Prostate gland (tissue), 2 donors: ENCODE measurements around the gene KISS1. TPM values are rescaled to one million over a fixed set of nuclear protein-coding genes. Genes with fewer than 3 reads are reported as not detected.

ENCODE experiments used
- DNase-seq: peaks from one replicate; pipeline ENCODE4 v3.0.0-alpha.2; 2019; ENCODE audit warnings: low spot score
- H3K27ac ChIP-seq, 2 donors: fragments of 200-600 bp; sonication (generic); 2 replicates each; pipeline ENCODE4 v1.5.1; 2017 to 2019
- H3K27me3 ChIP-seq: fragments of 200-600 bp; sonication (generic); replicated peaks from 2 replicates; pipeline ENCODE4 v1.5.1; 2019; ENCODE audit not compliant: insufficient read depth
- H3K36me3 ChIP-seq, 2 donors: fragments of 200-600 bp; sonication (generic); 1 replicate in 1 of 2; 2 replicates in 1 of 2; pipeline versions ENCODE4 v1.5.1 to v1.8.1; 2017 to 2019
- H3K4me1 ChIP-seq: fragments of 200-600 bp; sonication (generic); replicated peaks from 2 replicates; pipeline ENCODE4 v1.5.1; 2019
- H3K4me3 ChIP-seq, 2 donors: fragments of 200-600 bp; sonication (generic); 2 replicates each; pipeline ENCODE4 v1.5.1; 2017 to 2019
- H3K9me3 ChIP-seq: fragments of 200-600 bp; sonication (generic); 2 replicates; pipeline ENCODE4 v1.5.1; 2017
- POLR2A ChIP-seq: fragments of 450-650 bp; IDR thresholded peaks from one replicate; pipeline ENCODE4 v1.6.1; 2016; ENCODE audit warnings: antibody characterized with exemption, mild to moderate bottlenecking
- POLR2AphosphoS5 ChIP-seq: sonication (generic); formaldehyde crosslinking; IDR thresholded peaks from one replicate; pipeline ENCODE4 v1.6.1; 2017; ENCODE audit warnings: antibody characterized with exemption
- WGBS: methylation state at CpG from one replicate; pipeline ENCODE4 v1.1.5; 2018; 5-methylcytosine and 5-hydroxymethylcytosine counted together
- intact Hi-C: fragments of 100-400 bp; cut with DNase I; formaldehyde crosslinking; loops from one replicate; pipeline ENCODE4 v1.14.2; 2022
- total RNA-seq, 2 donors: library from RNA; depleted of rRNA; stranded (reverse); fragments of >200 nt; gene quantifications; one replicate each; pipeline ENCODE4 v1.1.0, GENCODE V29; 2016
- TF ChIP-seq, protein P1 (sequence below), 4 experiments: fragments of 200-600 bp in 2 of 4; fragments of 450-650 bp in 2 of 4; sonication (generic) in 2 of 4; IDR thresholded peaks; 1 replicate in 3 of 4; 2 replicates in 1 of 4; pipeline ENCODE4 v1.5.1; 2016 to 2019; ENCODE audit warnings: antibody characterized with exemption in 4 of 4, mild to moderate bottlenecking in 2 of 4, moderate library complexity in 2 of 4

Gene KISS1
- total RNA-seq, 2 donors from 2014 or later: 6.0 TPM; not detected in 1

GRCh38 chr1:204176049-204176448, 20.2 kb downstream of the KISS1 start:
- Histone ChIP-seq H3K4me1 (no peaks in the 10 kb centered on the region), H3K27ac (no peak overlapping the region), H3K4me3 (no peak overlapping the region), H3K9me3 (no peaks in the 10 kb centered on the region), H3K27me3 (no peaks in the 10 kb centered on the region), H3K36me3 (no peaks in the 10 kb centered on the region)
- no peak for DNase-seq
- intact Hi-C loops: no loop called here
- TF ChIP-seq POLR2A: no peak
- TF ChIP-seq, protein P1, sequence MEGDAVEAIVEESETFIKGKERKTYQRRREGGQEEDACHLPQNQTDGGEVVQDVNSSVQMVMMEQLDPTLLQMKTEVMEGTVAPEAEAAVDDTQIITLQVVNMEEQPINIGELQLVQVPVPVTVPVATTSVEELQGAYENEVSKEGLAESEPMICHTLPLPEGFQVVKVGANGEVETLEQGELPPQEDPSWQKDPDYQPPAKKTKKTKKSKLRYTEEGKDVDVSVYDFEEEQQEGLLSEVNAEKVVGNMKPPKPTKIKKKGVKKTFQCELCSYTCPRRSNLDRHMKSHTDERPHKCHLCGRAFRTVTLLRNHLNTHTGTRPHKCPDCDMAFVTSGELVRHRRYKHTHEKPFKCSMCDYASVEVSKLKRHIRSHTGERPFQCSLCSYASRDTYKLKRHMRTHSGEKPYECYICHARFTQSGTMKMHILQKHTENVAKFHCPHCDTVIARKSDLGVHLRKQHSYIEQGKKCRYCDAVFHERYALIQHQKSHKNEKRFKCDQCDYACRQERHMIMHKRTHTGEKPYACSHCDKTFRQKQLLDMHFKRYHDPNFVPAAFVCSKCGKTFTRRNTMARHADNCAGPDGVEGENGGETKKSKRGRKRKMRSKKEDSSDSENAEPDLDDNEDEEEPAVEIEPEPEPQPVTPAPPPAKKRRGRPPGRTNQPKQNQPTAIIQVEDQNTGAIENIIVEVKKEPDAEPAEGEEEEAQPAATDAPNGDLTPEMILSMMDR (IDR thresholded peaks at IDR 0.05): no peak
- no peak for TF ChIP-seq POLR2AphosphoS5
- WGBS: 88% methylated on average over 5 of the region's 5 CpGs

DNA sequence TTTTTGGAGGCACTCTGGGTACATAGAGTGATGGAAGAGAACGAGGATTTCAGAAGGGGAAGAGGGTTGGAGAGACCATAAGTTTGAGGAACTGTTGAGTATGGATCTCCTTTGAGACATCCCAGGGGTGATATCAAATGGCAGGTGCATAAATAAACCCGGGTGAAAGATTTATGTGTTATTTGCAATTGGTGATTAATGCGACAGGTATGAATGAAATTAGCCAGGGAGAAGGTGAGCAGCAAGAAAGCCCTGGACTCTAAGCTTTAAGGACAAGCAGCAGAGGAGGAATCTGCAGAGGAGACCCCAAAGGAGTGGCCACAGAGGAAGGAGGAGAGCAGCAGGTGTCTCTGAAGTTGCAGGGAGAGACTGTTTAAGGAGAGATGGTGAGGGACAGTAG, 21.3 kb downstream of the KISS1 start:
- Histone ChIP-seq H3K9me3 (no peaks in the 10 kb centered on the region), H3K27me3 (no peaks in the 10 kb centered on the region), H3K27ac (no peak overlapping the region), H3K36me3 (no peaks in the 10 kb centered on the region), H3K4me1 (no peaks in the 10 kb centered on the region), H3K4me3 (no peak overlapping the region)
- TF ChIP-seq, protein P1 (IDR thresholded peaks at IDR 0.05): no peak
- no peak for TF ChIP-seq POLR2A
- TF ChIP-seq POLR2AphosphoS5: no peak
- intact Hi-C loops: no loop called here
- 80% methylated on average over 3 of the region's 3 CpGs for WGBS
- no peak for DNase-seq

DNA sequence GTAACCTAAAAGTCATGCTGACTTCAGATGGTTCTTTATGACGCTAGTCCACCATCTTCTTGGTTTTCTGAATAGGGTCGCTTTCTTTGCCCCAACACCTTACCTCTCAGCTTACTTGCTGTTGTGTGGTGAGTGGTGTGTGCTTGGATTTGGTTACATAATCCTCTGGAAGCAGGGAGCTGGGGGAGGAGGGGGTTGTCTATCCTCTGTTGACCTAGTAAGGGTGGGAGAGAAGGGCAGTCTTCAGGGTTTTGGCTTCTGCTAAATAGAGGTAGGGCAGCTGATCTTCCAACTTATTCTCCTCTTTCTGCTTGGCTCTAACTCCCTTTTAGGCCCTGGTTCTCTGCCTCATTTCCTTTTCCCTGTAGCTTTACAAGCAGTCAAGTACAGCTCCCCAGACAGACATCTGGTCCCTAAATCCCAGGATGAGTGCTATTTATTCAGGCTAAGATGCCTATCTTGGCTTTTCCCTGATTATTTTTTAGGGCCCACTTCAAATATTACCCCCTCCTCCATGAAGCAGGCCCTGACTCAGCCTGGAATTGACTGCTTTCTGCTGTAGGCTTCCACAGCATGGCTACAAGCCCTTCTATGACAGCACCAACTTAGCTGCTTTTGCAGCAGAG, 23.8 kb downstream of the KISS1 start:
- 94% methylated on average over 2 of the region's 2 CpGs for WGBS

GRCh38 chr1:204171751-204172178, 24.5 kb downstream of the KISS1 start:
- Histone ChIP-seq H3K4me3 (no peak overlapping the region), H3K27me3 (no peaks in the 10 kb centered on the region), H3K4me1 (no peaks in the 10 kb centered on the region), H3K36me3 (no peaks in the 10 kb centered on the region), H3K9me3 (no peaks in the 10 kb centered on the region), H3K27ac (no peak overlapping the region)
- 28% methylated on average over 4 of the region's 4 CpGs for WGBS
- DNase-seq: no peak
- intact Hi-C loops: no loop called here
- TF ChIP-seq POLR2A (no peak), POLR2AphosphoS5 (peak; percentile 68)
- TF ChIP-seq, protein P1 (IDR thresholded peaks at IDR 0.05): peak in 1 of 4 experiments; percentile 4

More for the DNA sequence above, 23.8 kb downstream of the KISS1 start:
- DNase-seq: no peak
- Histone ChIP-seq H3K4me3 (no peak overlapping the region), H3K9me3 (no peaks in the 10 kb centered on the region), H3K36me3 (no peaks in the 10 kb centered on the region), H3K27me3 (no peaks in the 10 kb centered on the region), H3K4me1 (no peaks in the 10 kb centered on the region), H3K27ac (no peak overlapping the region)
- TF ChIP-seq POLR2AphosphoS5 (no peak), POLR2A (no peak)
- TF ChIP-seq, protein P1 (IDR thresholded peaks at IDR 0.05): no peak
- intact Hi-C loops: no loop called here

- no peak for DNase-seq
- no peaks in the 10 kb centered on the region for H3K4me1 ChIP-seq
- H3K4me3 ChIP-seq: no peak overlapping the region
- intact Hi-C loops: no loop called here
- TF ChIP-seq POLR2A: no peak
- TF ChIP-seq, protein P1 (IDR thresholded peaks at IDR 0.05): no peak
- TF ChIP-seq POLR2AphosphoS5: no peak
- no peaks in the 10 kb centered on the region for H3K9me3 ChIP-seq
- no peak overlapping the region for H3K27ac ChIP-seq
- H3K27me3 ChIP-seq: no peaks in the 10 kb centered on the region
- no peaks in the 10 kb centered on the region for H3K36me3 ChIP-seq
- WGBS: 93% methylated on average over 3 of the region's 3 CpGs
Observed at GRCh38 chr1:204170494-204171155, 25.7 kb downstream of the KISS1 start.
